GM21526 (cell line): ENCODE measurements around the gene VAV3.

Source experiments
- ATAC-seq: cut with Tn5 transposase; IDR thresholded peaks from one replicate; pipeline ENCODE4 v1.9.1; 2021; ENCODE audit warnings: moderate library complexity; ENCODE audit not compliant: unreplicated experiment, low FRiP score

The VAV3 gene

DNA sequence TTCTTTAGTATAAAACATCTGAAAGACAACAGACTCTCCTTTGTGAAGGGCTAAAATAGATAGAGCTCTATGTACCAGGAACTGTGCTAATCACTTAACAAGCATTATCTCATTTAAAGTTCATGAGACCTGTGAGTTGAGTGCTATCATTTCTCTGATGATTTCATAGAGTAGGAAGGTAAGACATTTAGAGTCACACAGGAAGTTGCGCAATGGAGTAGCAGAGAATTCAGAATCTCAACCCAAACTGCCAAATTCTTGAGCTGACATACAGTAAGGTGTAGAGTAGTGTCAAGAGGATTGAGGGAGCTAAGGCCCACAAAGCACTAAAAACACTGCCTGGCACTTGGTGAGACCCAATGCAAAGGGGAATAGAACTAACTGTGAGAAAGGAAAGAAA lies 439.8 kb downstream of the VAV3 start:
- ATAC-seq: no peak

DNA sequence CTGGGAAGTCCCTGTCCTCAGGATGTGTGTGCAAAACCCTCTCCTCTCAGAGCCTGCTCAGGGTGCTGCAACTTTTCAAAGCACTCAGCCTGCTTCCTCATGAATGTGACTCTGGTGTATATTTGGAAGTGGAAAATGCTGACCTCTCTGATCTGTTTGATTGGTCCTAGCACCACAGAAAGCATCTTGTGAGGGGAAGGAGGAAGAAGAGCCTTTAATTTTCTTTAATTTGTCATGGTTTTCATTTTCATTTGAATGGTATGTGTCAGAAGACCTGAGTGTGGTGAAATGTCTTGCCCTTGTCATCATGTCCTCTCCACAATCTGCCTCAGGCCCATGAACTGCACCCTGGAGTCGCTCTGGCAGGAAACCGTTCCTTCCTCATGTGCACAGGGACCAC lies 440.7 kb downstream of the VAV3 start:
- ATAC-seq: no peak

DNA sequence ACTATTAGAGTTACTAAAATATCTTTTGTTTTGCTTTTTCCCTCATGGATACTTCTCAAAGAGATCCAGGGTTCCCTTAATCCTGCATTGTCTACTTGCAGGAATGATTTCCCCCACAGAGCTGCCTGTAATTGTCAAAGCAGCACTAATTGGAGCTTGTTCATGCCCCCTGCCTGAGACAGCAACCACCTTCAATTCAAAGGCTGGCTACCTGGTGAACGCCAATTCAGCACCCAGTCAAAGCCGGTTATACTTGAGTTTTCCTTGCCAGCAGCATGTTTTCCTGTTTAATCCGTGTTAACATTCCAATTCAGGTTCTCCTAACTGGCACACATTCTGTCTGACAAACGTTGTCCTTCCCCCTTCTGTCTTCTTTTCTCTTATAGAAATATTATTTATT lies 441.2 kb downstream of the VAV3 start:
- no peak for ATAC-seq

DNA sequence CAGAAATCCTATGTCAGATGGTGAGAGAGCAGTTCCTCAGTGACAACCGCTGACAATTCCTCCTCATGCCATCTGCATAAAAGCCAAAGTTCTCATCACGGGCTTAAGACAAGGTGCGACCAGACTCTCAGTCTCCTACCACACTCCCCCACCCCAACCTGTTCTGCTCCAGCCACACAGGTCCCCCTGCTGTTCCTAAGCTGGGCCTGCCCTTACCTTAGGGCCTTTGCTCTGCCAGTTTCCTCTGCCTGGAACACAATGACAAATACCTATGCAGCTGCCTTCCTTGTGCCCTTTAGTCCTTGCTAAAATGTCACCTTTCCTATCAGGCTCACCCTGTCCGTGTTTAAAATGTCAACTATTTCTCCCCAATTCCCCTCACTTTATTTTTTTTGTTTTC lies 441.9 kb downstream of the VAV3 start:
- no peak for ATAC-seq
